Neural progenitor cell (in vitro differentiated cells): Measurements from ENCODE around the gene C17orf100. TPM values are rescaled to one million over a fixed set of nuclear protein-coding genes. Genes with fewer than 3 reads are reported as not detected.

Source experiments
- DNase-seq: peaks from one replicate; pipeline ENCODE4 v3.0.0-alpha.2; 2016; ENCODE audit warnings: low spot score
- H2AFZ ChIP-seq: fragments of 200-600 bp; sonication (generic); replicated peaks from 2 replicates; pipeline ENCODE4 v1.6.1; 2016; ENCODE audit warnings: antibody characterized with exemption
- H3F3A ChIP-seq: fragments of 200-600 bp; sonication (generic); 2 replicates; pipeline ENCODE4 v1.6.1; 2016; ENCODE audit warnings: antibody characterized with exemption, low read depth
- H3K27ac ChIP-seq: fragments of 200-600 bp; sonication (generic); 2 replicates; pipeline ENCODE4 v1.5.1; 2016; ENCODE audit warnings: mild to moderate bottlenecking
- H3K27me3 ChIP-seq: fragments of 200-600 bp; sonication (generic); 2 replicates; pipeline ENCODE4 v1.6.1; 2016; ENCODE audit warnings: mild to moderate bottlenecking, moderate library complexity
- H3K36me3 ChIP-seq: fragments of 200-600 bp; sonication (generic); 2 replicates; pipeline ENCODE4 v1.5.1; 2016
- H3K4me1 ChIP-seq: fragments of 200-600 bp; sonication (generic); 2 replicates; pipeline ENCODE4 v1.6.1; 2016; ENCODE audit warnings: mixed run types
- H3K4me2 ChIP-seq: fragments of 200-600 bp; sonication (generic); 2 replicates; pipeline ENCODE4 v1.6.1; 2016
- H3K4me3 ChIP-seq: fragments of 200-600 bp; sonication (generic); 2 replicates; pipeline ENCODE4 v1.5.1; 2016
- H3K79me2 ChIP-seq: fragments of 200-600 bp; sonication (generic); 2 replicates; pipeline ENCODE4 v1.6.1; 2016; ENCODE audit warnings: low read depth
- H3K9ac ChIP-seq: fragments of 200-600 bp; sonication (generic); 2 replicates; pipeline ENCODE4 v1.6.1; 2016
- H3K9me3 ChIP-seq: fragments of 200-600 bp; sonication (generic); 2 replicates; pipeline ENCODE4 v1.5.1; 2016; ENCODE audit warnings: low read depth
- H4K20me1 ChIP-seq: fragments of 200-600 bp; sonication (generic); 2 replicates; pipeline ENCODE4 v1.6.1; 2016; ENCODE audit warnings: low read depth
- H3K27ac Mint-ChIP-seq: 3 replicates; pipeline ENCODE4 v1.8.0; 2021; ENCODE audit warnings: mixed read lengths
- H3K27me3 Mint-ChIP-seq: 2 replicates; pipeline ENCODE4 v1.8.0; 2022; ENCODE audit warnings: low read depth, mild to moderate bottlenecking, inconsistent platforms, moderate library complexity, mixed read lengths; ENCODE audit not compliant: insufficient read depth
- H3K36me3 Mint-ChIP-seq: 3 replicates; pipeline ENCODE4 v1.8.0; 2021; ENCODE audit warnings: mixed read lengths
- H3K4me1 Mint-ChIP-seq: 3 replicates; pipeline ENCODE4 v1.8.0; 2021; ENCODE audit warnings: mixed read lengths
- H3K4me3 Mint-ChIP-seq: 3 replicates; pipeline ENCODE4 v1.8.0; 2021; ENCODE audit warnings: mild to moderate bottlenecking, moderate library complexity, mixed read lengths
- H3K9me3 Mint-ChIP-seq: 3 replicates; pipeline ENCODE4 v1.8.0; 2020; ENCODE audit warnings: mixed read lengths
- EZH2 ChIP-seq: fragments of 200-600 bp; sonication (generic); IDR thresholded peaks from 2 replicates; pipeline ENCODE4 v1.6.1; 2017; ENCODE audit warnings: antibody characterized with exemption, mild to moderate bottlenecking, moderate library complexity
- EZH2phosphoT487 ChIP-seq: fragments of 200-600 bp; sonication (generic); IDR thresholded peaks from 2 replicates; pipeline ENCODE4 v1.6.1; 2017; ENCODE audit warnings: antibody characterized with exemption
- total RNA-seq: library from RNA; depleted of rRNA; stranded (reverse); fragments of >200 nt; gene quantifications from 2 replicates; pipeline ENCODE4 v1.2.3, GENCODE V29; 2015; ENCODE audit warnings: low replicate concordance
- TF ChIP-seq, protein P1 (sequence below): fragments of 200-600 bp; sonication (generic); IDR thresholded peaks from 2 replicates; pipeline ENCODE4 v1.5.1; 2017; ENCODE audit warnings: antibody characterized with exemption, mild to moderate bottlenecking

Gene C17orf100
- total RNA-seq, 1 donor from 2014 or later = 3.8 TPM

DNA sequence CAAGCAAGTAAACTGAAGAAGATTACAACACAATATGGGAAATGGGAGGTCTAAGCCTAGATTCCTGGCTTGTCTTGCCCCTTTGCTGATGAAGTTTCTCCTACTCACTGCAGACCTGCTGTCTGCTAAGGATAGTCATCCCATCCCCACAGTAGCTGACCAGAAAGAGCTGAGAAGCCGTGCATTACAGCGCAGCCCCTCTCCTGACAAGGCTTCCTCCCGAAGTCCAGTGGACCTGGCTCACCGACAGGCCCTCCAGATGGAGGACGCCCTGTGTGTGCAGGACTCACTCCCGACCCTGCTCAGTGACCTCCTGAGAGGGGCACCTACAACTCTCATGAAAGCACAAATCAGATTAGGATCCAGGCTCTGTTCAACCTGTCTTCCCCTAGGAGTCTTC, 46.4 kb upstream of the C17orf100 start:
- Histone ChIP-seq H2AFZ (no peak overlapping the region), H3K27ac (no peak overlapping the region), H3K79me2 (no peaks in the 10 kb centered on the region), H3K27me3 (no peaks in the 10 kb centered on the region), H3K9ac (no peak overlapping the region), H3K4me3 (no peak overlapping the region), H4K20me1 (no peaks in the 10 kb centered on the region), H3K4me1 (no peaks in the 10 kb centered on the region), H3K9me3 (no peaks in the 10 kb centered on the region), H3F3A (no peaks in the 10 kb centered on the region), H3K36me3 (peaks cover 5% of the 10 kb centered on the region), H3K4me2 (no peak overlapping the region)
- TF ChIP-seq EZH2phosphoT487 = no peak
- TF ChIP-seq EZH2 = no peak
- TF ChIP-seq, protein P1, sequence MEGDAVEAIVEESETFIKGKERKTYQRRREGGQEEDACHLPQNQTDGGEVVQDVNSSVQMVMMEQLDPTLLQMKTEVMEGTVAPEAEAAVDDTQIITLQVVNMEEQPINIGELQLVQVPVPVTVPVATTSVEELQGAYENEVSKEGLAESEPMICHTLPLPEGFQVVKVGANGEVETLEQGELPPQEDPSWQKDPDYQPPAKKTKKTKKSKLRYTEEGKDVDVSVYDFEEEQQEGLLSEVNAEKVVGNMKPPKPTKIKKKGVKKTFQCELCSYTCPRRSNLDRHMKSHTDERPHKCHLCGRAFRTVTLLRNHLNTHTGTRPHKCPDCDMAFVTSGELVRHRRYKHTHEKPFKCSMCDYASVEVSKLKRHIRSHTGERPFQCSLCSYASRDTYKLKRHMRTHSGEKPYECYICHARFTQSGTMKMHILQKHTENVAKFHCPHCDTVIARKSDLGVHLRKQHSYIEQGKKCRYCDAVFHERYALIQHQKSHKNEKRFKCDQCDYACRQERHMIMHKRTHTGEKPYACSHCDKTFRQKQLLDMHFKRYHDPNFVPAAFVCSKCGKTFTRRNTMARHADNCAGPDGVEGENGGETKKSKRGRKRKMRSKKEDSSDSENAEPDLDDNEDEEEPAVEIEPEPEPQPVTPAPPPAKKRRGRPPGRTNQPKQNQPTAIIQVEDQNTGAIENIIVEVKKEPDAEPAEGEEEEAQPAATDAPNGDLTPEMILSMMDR = no peak
- H3K27ac Mint-ChIP-seq = no peak overlapping the region
- no peaks in the 10 kb centered on the region for H3K9me3 Mint-ChIP-seq
- DNase-seq = no peak
- H3K4me1 Mint-ChIP-seq = no peaks in the 10 kb centered on the region
- H3K4me3 Mint-ChIP-seq = no peak overlapping the region
- peaks cover 4% of the 10 kb centered on the region for H3K27me3 Mint-ChIP-seq
- H3K36me3 Mint-ChIP-seq = peaks cover 24% of the 10 kb centered on the region

DNA sequence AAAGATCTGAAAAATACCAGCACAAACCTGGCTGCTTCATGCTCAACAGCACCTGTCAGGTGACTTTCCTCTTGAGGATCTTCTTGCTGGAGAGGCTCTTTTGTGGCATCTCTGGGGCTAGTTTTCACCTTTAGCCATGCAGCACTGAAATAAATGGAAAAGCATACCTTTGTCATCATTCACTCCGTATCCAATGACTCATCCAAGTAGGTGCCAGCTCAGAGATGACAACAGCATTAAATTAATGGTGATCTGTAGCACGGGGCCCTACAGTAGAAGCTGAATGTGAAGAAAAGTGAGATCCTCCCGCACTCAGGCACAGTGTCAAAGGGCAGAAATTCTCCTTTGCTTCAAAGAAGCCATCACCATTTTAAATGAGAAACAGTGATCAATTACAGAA, 43.2 kb upstream of the C17orf100 start:
- TF ChIP-seq EZH2phosphoT487 (no peak), EZH2 (no peak)
- TF ChIP-seq, protein P1 = no peak
- peaks cover 4% of the 10 kb centered on the region for H3K27me3 Mint-ChIP-seq
- no peak overlapping the region for H3K4me3 ChIP-seq
- H3K36me3 Mint-ChIP-seq = peaks cover 24% of the 10 kb centered on the region
- H3F3A ChIP-seq = no peaks in the 10 kb centered on the region
- H2AFZ ChIP-seq = no peak overlapping the region
- no peaks in the 10 kb centered on the region for H3K9me3 ChIP-seq
- H4K20me1 ChIP-seq = no peaks in the 10 kb centered on the region
- H3K27ac Mint-ChIP-seq = no peak overlapping the region
- H3K4me1 ChIP-seq = no peaks in the 10 kb centered on the region
- no peaks in the 10 kb centered on the region for H3K9me3 Mint-ChIP-seq
- no peak overlapping the region for H3K9ac ChIP-seq
- H3K36me3 ChIP-seq = peaks cover 5% of the 10 kb centered on the region
- no peak for DNase-seq
- H3K4me2 ChIP-seq = no peak overlapping the region
- no peaks in the 10 kb centered on the region for H3K4me1 Mint-ChIP-seq
- no peaks in the 10 kb centered on the region for H3K27me3 ChIP-seq
- H3K79me2 ChIP-seq = no peaks in the 10 kb centered on the region
- no peak overlapping the region for H3K27ac ChIP-seq
- H3K4me3 Mint-ChIP-seq = no peak overlapping the region

DNA sequence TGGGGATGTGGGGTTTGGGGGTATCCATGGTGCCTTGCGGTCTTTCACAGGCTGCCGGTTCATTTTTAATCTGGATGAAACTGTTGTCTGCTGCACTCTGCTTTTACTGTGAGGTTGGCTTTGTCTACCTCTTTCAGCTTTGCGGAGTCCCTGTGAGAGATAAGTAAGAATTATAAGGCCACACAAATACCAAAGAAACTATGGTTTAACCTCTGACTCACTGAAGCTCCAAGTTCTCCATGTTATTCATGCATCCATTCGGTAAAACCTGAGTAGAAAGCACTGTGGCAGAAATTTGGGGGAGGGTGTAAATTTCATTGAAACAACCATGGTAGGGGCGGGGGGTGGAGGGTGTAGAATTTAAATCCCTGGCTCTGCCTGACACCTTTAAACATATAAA, 41.6 kb upstream of the C17orf100 start:
- no peak overlapping the region for H2AFZ ChIP-seq
- H3K4me2 ChIP-seq = no peak overlapping the region
- H3K36me3 ChIP-seq = peaks cover 5% of the 10 kb centered on the region
- H3K9me3 ChIP-seq = no peaks in the 10 kb centered on the region
- peaks cover 30% of the 10 kb centered on the region for H3K36me3 Mint-ChIP-seq
- no peak overlapping the region for H3K4me3 ChIP-seq
- H3K4me3 Mint-ChIP-seq = no peak overlapping the region
- peaks cover 4% of the 10 kb centered on the region for H3K27me3 Mint-ChIP-seq
- DNase-seq = no peak
- no peak for TF ChIP-seq EZH2phosphoT487
- no peak for TF ChIP-seq EZH2
- TF ChIP-seq, protein P1 = no peak
- H3K9ac ChIP-seq = no peak overlapping the region
- H3K27me3 ChIP-seq = no peaks in the 10 kb centered on the region
- H4K20me1 ChIP-seq = no peaks in the 10 kb centered on the region
- no peak overlapping the region for H3K27ac ChIP-seq
- no peaks in the 10 kb centered on the region for H3K79me2 ChIP-seq
- H3K9me3 Mint-ChIP-seq = no peaks in the 10 kb centered on the region
- H3K4me1 ChIP-seq = no peaks in the 10 kb centered on the region
- H3K27ac Mint-ChIP-seq = no peak overlapping the region
- H3F3A ChIP-seq = no peaks in the 10 kb centered on the region
- no peaks in the 10 kb centered on the region for H3K4me1 Mint-ChIP-seq

DNA sequence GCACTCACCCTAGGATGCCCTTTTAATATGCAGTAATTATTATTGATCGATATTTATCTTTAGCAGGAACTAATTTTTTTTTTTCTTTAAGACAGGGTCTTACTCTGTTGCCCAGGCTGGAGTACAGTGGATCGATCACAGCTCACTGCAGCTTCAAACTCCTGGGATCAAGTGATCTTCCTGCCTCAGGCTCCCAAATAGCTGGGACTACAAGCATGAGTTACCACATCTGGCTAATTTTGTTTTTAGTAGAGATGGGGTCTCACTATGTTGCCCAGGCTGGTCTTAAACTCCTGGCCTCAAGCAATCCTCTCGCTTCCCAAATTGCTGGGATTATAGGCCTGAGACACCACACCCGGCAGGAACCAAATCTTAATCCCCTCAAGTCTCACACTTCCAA, 40.3 kb upstream of the C17orf100 start:
- TF ChIP-seq, protein P1 = no peak
- no peak for TF ChIP-seq EZH2phosphoT487
- TF ChIP-seq EZH2 = no peak
- no peaks in the 10 kb centered on the region for H4K20me1 ChIP-seq
- H3K4me3 Mint-ChIP-seq = no peak overlapping the region

More for the DNA sequence above, 40.3 kb upstream of the C17orf100 start:
- H3K79me2 ChIP-seq = no peaks in the 10 kb centered on the region
- no peak overlapping the region for H3K27ac ChIP-seq
- no peaks in the 10 kb centered on the region for H3K9me3 ChIP-seq
- H3K4me3 ChIP-seq = no peak overlapping the region
- no peaks in the 10 kb centered on the region for H3F3A ChIP-seq
- H3K36me3 ChIP-seq = peaks cover 3% of the 10 kb centered on the region
- H3K4me2 ChIP-seq = no peak overlapping the region
- H2AFZ ChIP-seq = no peak overlapping the region
- no peaks in the 10 kb centered on the region for H3K9me3 Mint-ChIP-seq
- H3K27me3 ChIP-seq = no peaks in the 10 kb centered on the region
- DNase-seq = no peak
- peaks cover 29% of the 10 kb centered on the region for H3K36me3 Mint-ChIP-seq
- H3K4me1 ChIP-seq = no peaks in the 10 kb centered on the region
- H3K4me1 Mint-ChIP-seq = no peaks in the 10 kb centered on the region
- H3K27ac Mint-ChIP-seq = no peak overlapping the region
- no peaks in the 10 kb centered on the region for H3K27me3 Mint-ChIP-seq
- H3K9ac ChIP-seq = no peak overlapping the region
